H9 (cell line): Measurements from ENCODE around the gene ACKR3. TPM values are rescaled to one million over a fixed set of nuclear protein-coding genes. Genes with fewer than 3 reads are reported as not detected.

ENCODE experiments used
- DNase-seq: peaks from one replicate; pipeline ENCODE4 v3.0.0-alpha.2; 2017
- H2AFZ ChIP-seq: one replicate; pipeline ENCODE4 v1.6.1; 2013; ENCODE audit warnings: mild to moderate bottlenecking, low read length, control low read depth, moderate library complexity
- H2AK5ac ChIP-seq: 2 replicates; pipeline ENCODE4 v1.6.1; 2013; ENCODE audit warnings: low read length, control low read depth, mixed read lengths; ENCODE audit not compliant: insufficient read length
- H2BK120ac ChIP-seq: one replicate; pipeline ENCODE4 v1.6.1; 2013; ENCODE audit warnings: low read depth, mild to moderate bottlenecking, low read length, control low read depth, inconsistent platforms; ENCODE audit not compliant: poor library complexity, severe bottlenecking
- H2BK12ac ChIP-seq: 2 replicates; pipeline ENCODE4 v1.6.1; 2013; ENCODE audit warnings: low read length, control low read depth, mixed read lengths, low read depth; ENCODE audit not compliant: insufficient read length
- H2BK15ac ChIP-seq: 2 replicates; pipeline ENCODE4 v1.6.1; 2013; ENCODE audit warnings: low read depth, low read length, control low read depth
- H2BK20ac ChIP-seq: one replicate; pipeline ENCODE4 v1.6.1; 2013; ENCODE audit warnings: low read depth, mild to moderate bottlenecking, low read length, control low read depth, inconsistent platforms; ENCODE audit not compliant: poor library complexity, severe bottlenecking
- H2BK5ac ChIP-seq: 2 replicates; pipeline ENCODE4 v1.6.1; 2013; ENCODE audit warnings: low read length, control low read depth, mixed read lengths; ENCODE audit not compliant: insufficient read length
- H3K14ac ChIP-seq: 2 replicates; pipeline ENCODE4 v1.6.1; 2013; ENCODE audit warnings: low read length, control low read depth; ENCODE audit not compliant: insufficient read depth
- H3K18ac ChIP-seq: 2 replicates; pipeline ENCODE4 v1.6.1; 2013; ENCODE audit warnings: low read depth, mild to moderate bottlenecking, mixed read lengths, low read length, control low read depth; ENCODE audit not compliant: insufficient read length
- H3K23ac ChIP-seq: 2 replicates; pipeline ENCODE4 v1.6.1; 2013; ENCODE audit warnings: low read length, control low read depth, mixed read lengths, low read depth; ENCODE audit not compliant: insufficient read length
- H3K23me2 ChIP-seq: 2 replicates; pipeline ENCODE4 v1.6.1; 2013; ENCODE audit warnings: low read depth, mild to moderate bottlenecking, mixed read lengths, low read length, control low read depth; ENCODE audit not compliant: insufficient read length, poor library complexity, severe bottlenecking
- H3K27ac ChIP-seq: 2 replicates; pipeline ENCODE4 v1.5.1; 2013; ENCODE audit warnings: low read length, control low read depth, mixed read lengths, low read depth; ENCODE audit not compliant: insufficient read length
- H3K27me3 ChIP-seq: 2 replicates; pipeline ENCODE4 v1.6.1; 2013; ENCODE audit warnings: low read length, control low read depth, inconsistent platforms; ENCODE audit not compliant: insufficient read depth
- H3K4ac ChIP-seq: 2 replicates; pipeline ENCODE4 v1.6.1; 2013; ENCODE audit warnings: low read depth, mild to moderate bottlenecking, control low read depth, inconsistent platforms, low read length, moderate library complexity
- H3K4me1 ChIP-seq: 2 replicates; pipeline ENCODE4 v1.6.1; 2013; ENCODE audit warnings: low read length, control low read depth, inconsistent platforms; ENCODE audit not compliant: insufficient read depth
- H3K4me2 ChIP-seq: 2 replicates; pipeline ENCODE4 v1.6.1; 2013; ENCODE audit warnings: low read length, control low read depth, mixed read lengths; ENCODE audit not compliant: insufficient read length, insufficient read depth
- H3K56ac ChIP-seq: 2 replicates; pipeline ENCODE4 v1.6.1; 2013; ENCODE audit warnings: low read depth, mild to moderate bottlenecking, mixed read lengths, low read length, control low read depth; ENCODE audit not compliant: insufficient read length
- H3K79me1 ChIP-seq: 2 replicates; pipeline ENCODE4 v1.6.1; 2013; ENCODE audit warnings: low read depth, mild to moderate bottlenecking, moderate library complexity, low read length, control low read depth, inconsistent platforms; ENCODE audit not compliant: insufficient read depth, poor library complexity, severe bottlenecking
- H3K79me2 ChIP-seq: 2 replicates; pipeline ENCODE4 v1.6.1; 2013; ENCODE audit warnings: low read length, control low read depth, inconsistent platforms; ENCODE audit not compliant: insufficient read depth
- H3K9ac ChIP-seq: 2 replicates; pipeline ENCODE4 v1.6.1; 2013; ENCODE audit warnings: low read length, control low read depth, mixed read lengths; ENCODE audit not compliant: insufficient read length; ENCODE audit errors: extremely low read depth
- H3K9me3 ChIP-seq: one replicate; pipeline ENCODE4 v1.6.1; 2013; ENCODE audit warnings: low read depth, low read length, inconsistent platforms; ENCODE audit not compliant: control insufficient read depth
- H3T11ph ChIP-seq: one replicate; pipeline ENCODE4 v1.6.1; 2013; ENCODE audit warnings: mild to moderate bottlenecking, low read length, control low read depth, inconsistent platforms
- H4K20me1 ChIP-seq: one replicate; pipeline ENCODE4 v1.6.1; 2013; ENCODE audit not compliant: control insufficient read depth, insufficient read length, insufficient read depth
- H4K5ac ChIP-seq: 2 replicates; pipeline ENCODE4 v1.6.1; 2013; ENCODE audit warnings: low read depth, mild to moderate bottlenecking, mixed read lengths, low read length, control low read depth; ENCODE audit not compliant: insufficient read length
- H4K8ac ChIP-seq: replicated peaks from 2 replicates; pipeline ENCODE4 v1.6.1; 2013; ENCODE audit warnings: low read length, control low read depth, mixed read lengths, low read depth; ENCODE audit not compliant: insufficient read length
- H4K91ac ChIP-seq: 2 replicates; pipeline ENCODE4 v1.6.1; 2013; ENCODE audit warnings: low read depth, mild to moderate bottlenecking, moderate library complexity, mixed read lengths, low read length, control low read depth; ENCODE audit not compliant: insufficient read length
- H3K27ac Mint-ChIP-seq, 3 experiments: 2 replicates in 2 of 3; 3 replicates in 1 of 3; pipeline ENCODE4 v1.8.0; 2020 to 2021; ENCODE audit warnings: mixed read lengths in 3 of 3, mild to moderate bottlenecking in 1 of 3, moderate library complexity in 1 of 3
- H3K27me3 Mint-ChIP-seq: 2 replicates; pipeline ENCODE4 v1.8.0; 2021; ENCODE audit warnings: low read depth, mild to moderate bottlenecking, moderate library complexity, mixed read lengths
- H3K36me3 Mint-ChIP-seq, 3 experiments: 2 replicates in 2 of 3; 3 replicates in 1 of 3; pipeline ENCODE4 v1.8.0; 2020 to 2021; ENCODE audit warnings: low read depth in 3 of 3, mixed read lengths in 3 of 3; ENCODE audit not compliant: insufficient read depth in 1 of 3
- H3K4me1 Mint-ChIP-seq, 2 experiments: 2 replicates each; pipeline ENCODE4 v1.8.0; 2020; ENCODE audit warnings: mixed read lengths in 2 of 2
- H3K4me3 Mint-ChIP-seq, 2 experiments: 2 replicates in 1 of 2; 3 replicates in 1 of 2; pipeline ENCODE4 v1.8.0; 2020 to 2021; ENCODE audit warnings: mild to moderate bottlenecking in 2 of 2, mixed read lengths in 2 of 2, moderate library complexity in 1 of 2
- H3K9me3 Mint-ChIP-seq, 2 experiments: 2 replicates in 1 of 2; 3 replicates in 1 of 2; pipeline ENCODE4 v1.8.0; 2020; ENCODE audit warnings: mild to moderate bottlenecking in 2 of 2, mixed read lengths in 2 of 2, moderate library complexity in 1 of 2
- CTCF ChIP-seq: fragments of 200-600 bp; sonication (generic); conservative IDR thresholded peaks from 3 replicates; pipeline ENCODE4 v1.8.0; 2021; ENCODE audit warnings: antibody characterized with exemption, mild to moderate bottlenecking
- WGBS: extraction: QIAGEN DNeasy Blood & Tissue Kit; methylation state at CpG from one replicate; pipeline ENCODE4 v1.1.7; 2013; ENCODE audit warnings: missing lambda C conversion rate, low lambda C conversion rate, mixed read lengths; ENCODE audit not compliant: insufficient read length; ENCODE audit errors: extremely low coverage; 5-methylcytosine and 5-hydroxymethylcytosine counted together
- total RNA-seq: library from RNA; stranded (reverse); gene quantifications from 2 replicates; pipeline ENCODE4 v1.2.1, GENCODE V29; 2021

Gene ACKR3
- total RNA-seq, 1 experiment from 2014 or later = 0.44 TPM

GRCh38 chr2:236533343-236533742 is 36.3 kb upstream of the ACKR3 start:
- no peaks in the 10 kb centered on the region for H3K9me3 Mint-ChIP-seq
- no peak overlapping the region for H3K4me3 Mint-ChIP-seq
- Histone ChIP-seq H3K79me2 (no peaks in the 10 kb centered on the region), H2BK20ac (no peak overlapping the region), H2AFZ (no peak overlapping the region), H2BK5ac (no peak overlapping the region), H2BK12ac (no peak overlapping the region), H3K18ac (no peak overlapping the region), H3K4me1 (no peaks in the 10 kb centered on the region), H3K79me1 (no peaks in the 10 kb centered on the region), H3K14ac (no peak overlapping the region), H4K20me1 (no peaks in the 10 kb centered on the region), H4K5ac (no peak overlapping the region), H2BK15ac (no peak overlapping the region), H3T11ph (no peak overlapping the region), H3K23ac (no peak overlapping the region), H3K4ac (no peak overlapping the region), H2BK120ac (no peak overlapping the region), H4K91ac (no peak overlapping the region), H3K4me2 (no peak overlapping the region), H4K8ac (no peak overlapping the region), H3K9me3 (no peaks in the 10 kb centered on the region), H3K23me2 (no peaks in the 10 kb centered on the region), H3K56ac (no peak overlapping the region), H3K9ac (no peak overlapping the region), H3K27me3 (no peaks in the 10 kb centered on the region), H2AK5ac (no peak overlapping the region), H3K27ac (no peak overlapping the region)
- H3K27ac Mint-ChIP-seq = no peak overlapping the region
- peaks cover 12% of the 10 kb centered on the region for H3K27me3 Mint-ChIP-seq
- DNase-seq = no peak
- H3K36me3 Mint-ChIP-seq = no peaks in the 10 kb centered on the region
- H3K4me1 Mint-ChIP-seq = peaks cover 2 to 3% of the 10 kb centered on the region in 2 experiments; a peak in 3 of 4 replicates
- no CpG with 5 or more reads among the region's 4 CpGs for WGBS
- no peak for TF ChIP-seq CTCF
